Prostate gland (tissue), 2 donors: ENCODE results near the gene NEMP2. TPM values are rescaled to one million over a fixed set of nuclear protein-coding genes. Genes with fewer than 3 reads are reported as not detected.

Experiments used
- DNase-seq: peaks from one replicate; pipeline ENCODE4 v3.0.0-alpha.2; 2019; ENCODE audit warnings: low spot score
- H3K27ac ChIP-seq, 2 donors: fragments of 200-600 bp; sonication (generic); 2 replicates each; pipeline ENCODE4 v1.5.1; 2017 to 2019
- H3K27me3 ChIP-seq: fragments of 200-600 bp; sonication (generic); replicated peaks from 2 replicates; pipeline ENCODE4 v1.5.1; 2019; ENCODE audit not compliant: insufficient read depth
- H3K36me3 ChIP-seq, 2 donors: fragments of 200-600 bp; sonication (generic); 1 replicate in 1 of 2; 2 replicates in 1 of 2; pipeline versions ENCODE4 v1.5.1 to v1.8.1; 2017 to 2019
- H3K4me1 ChIP-seq: fragments of 200-600 bp; sonication (generic); replicated peaks from 2 replicates; pipeline ENCODE4 v1.5.1; 2019
- H3K4me3 ChIP-seq, 2 donors: fragments of 200-600 bp; sonication (generic); 2 replicates each; pipeline ENCODE4 v1.5.1; 2017 to 2019
- H3K9me3 ChIP-seq: fragments of 200-600 bp; sonication (generic); 2 replicates; pipeline ENCODE4 v1.5.1; 2017
- CTCF ChIP-seq, 4 experiments: fragments of 200-600 bp in 2 of 4; fragments of 450-650 bp in 2 of 4; sonication (generic) in 2 of 4; IDR thresholded peaks; 1 replicate in 3 of 4; 2 replicates in 1 of 4; pipeline ENCODE4 v1.5.1; 2016 to 2019; ENCODE audit warnings: antibody characterized with exemption in 4 of 4, mild to moderate bottlenecking in 2 of 4, moderate library complexity in 2 of 4
- POLR2A ChIP-seq: fragments of 450-650 bp; IDR thresholded peaks from one replicate; pipeline ENCODE4 v1.6.1; 2016; ENCODE audit warnings: antibody characterized with exemption, mild to moderate bottlenecking
- POLR2AphosphoS5 ChIP-seq: sonication (generic); formaldehyde crosslinking; IDR thresholded peaks from one replicate; pipeline ENCODE4 v1.6.1; 2017; ENCODE audit warnings: antibody characterized with exemption
- WGBS: methylation state at CpG from one replicate; pipeline ENCODE4 v1.1.5; 2018; 5-methylcytosine and 5-hydroxymethylcytosine counted together
- intact Hi-C: fragments of 100-400 bp; cut with DNase I; formaldehyde crosslinking; loops from one replicate; pipeline ENCODE4 v1.14.2; 2022
- total RNA-seq, 2 donors: library from RNA; depleted of rRNA; stranded (reverse); fragments of >200 nt; gene quantifications; one replicate each; pipeline ENCODE4 v1.1.0, GENCODE V29; 2016

Gene NEMP2
- total RNA-seq, 2 donors from 2014 or later = 4.6 to 14.0 TPM

GRCh38 chr2:190465060-190465459 lies 69.5 kb downstream of the NEMP2 start:
- WGBS = 78% methylated on average over 2 of the region's 2 CpGs
- Histone ChIP-seq H3K4me3 (no peak overlapping the region), H3K9me3 (no peaks in the 10 kb centered on the region), H3K36me3 (no peaks in the 10 kb centered on the region), H3K27me3 (no peaks in the 10 kb centered on the region), H3K27ac (no peak overlapping the region), H3K4me1 (peaks cover 9% of the 10 kb centered on the region)
- DNase-seq = no peak
- no peak for TF ChIP-seq POLR2A
- no peak for TF ChIP-seq CTCF (IDR thresholded peaks at IDR 0.05)
- no peak for TF ChIP-seq POLR2AphosphoS5
- intact Hi-C loops = loop anchor here (5.0 kb wide), 1 partner anchor 58 kb away; the partner anchor contains the start of gene MFSD6

- Histone ChIP-seq H3K27me3 (no peaks in the 10 kb centered on the region), H3K9me3 (no peaks in the 10 kb centered on the region), H3K4me3 (no peak overlapping the region), H3K27ac (no peak overlapping the region), H3K36me3 (no peaks in the 10 kb centered on the region), H3K4me1 (no peaks in the 10 kb centered on the region)
- 95% methylated on average over 1 of the region's 1 CpG for WGBS
- TF ChIP-seq POLR2A (no peak), POLR2AphosphoS5 (no peak), CTCF (IDR thresholded peaks at IDR 0.05) (no peak)
- intact Hi-C loops = no loop called here
- DNase-seq = no peak
These were observed 71.9 kb downstream of the NEMP2 start for GRCh38 chr2:190462611-190463010.

GRCh38 chr2:190462181-190462580 lies 72.3 kb downstream of the NEMP2 start:
- no peaks in the 10 kb centered on the region for H3K4me1 ChIP-seq
- no peak for DNase-seq
- no peaks in the 10 kb centered on the region for H3K9me3 ChIP-seq
- TF ChIP-seq POLR2A (no peak), CTCF (IDR thresholded peaks at IDR 0.05) (no peak), POLR2AphosphoS5 (no peak)
- H3K27ac ChIP-seq = no peak overlapping the region
- no peaks in the 10 kb centered on the region for H3K27me3 ChIP-seq
- H3K4me3 ChIP-seq = no peak overlapping the region
- 89% methylated on average over 2 of the region's 2 CpGs for WGBS
- intact Hi-C loops = no loop called here
- no peaks in the 10 kb centered on the region for H3K36me3 ChIP-seq

- no peaks in the 10 kb centered on the region for H3K9me3 ChIP-seq
- no peaks in the 10 kb centered on the region for H3K4me1 ChIP-seq
- 76% methylated on average over 5 of the region's 5 CpGs for WGBS
- H3K27me3 ChIP-seq = no peaks in the 10 kb centered on the region
- no peak for DNase-seq
- no peak overlapping the region for H3K4me3 ChIP-seq
- intact Hi-C loops = no loop called here
- no peaks in the 10 kb centered on the region for H3K36me3 ChIP-seq
- H3K27ac ChIP-seq = no peak overlapping the region
- TF ChIP-seq POLR2A = no peak
- TF ChIP-seq CTCF (IDR thresholded peaks at IDR 0.05) = no peak
- no peak for TF ChIP-seq POLR2AphosphoS5
These were observed 74.0 kb downstream of the NEMP2 start for GRCh38 chr2:190460487-190460886.

- DNase-seq = no peak
- H3K27me3 ChIP-seq = no peaks in the 10 kb centered on the region
- H3K4me3 ChIP-seq = no peak overlapping the region
- no peak for TF ChIP-seq POLR2A
- no peak for TF ChIP-seq POLR2AphosphoS5
- no peak for TF ChIP-seq CTCF (IDR thresholded peaks at IDR 0.05)
- no peak overlapping the region for H3K27ac ChIP-seq
- no peaks in the 10 kb centered on the region for H3K36me3 ChIP-seq
- no peaks in the 10 kb centered on the region for H3K4me1 ChIP-seq
- H3K9me3 ChIP-seq = no peaks in the 10 kb centered on the region
- intact Hi-C loops = no loop called here
- 96% methylated on average over 1 of the region's 1 CpG for WGBS
These were observed 74.6 kb downstream of the NEMP2 start for GRCh38 chr2:190459881-190460280.
